ENCODE results near the gene WDFY4.

Gene WDFY4

DNA sequence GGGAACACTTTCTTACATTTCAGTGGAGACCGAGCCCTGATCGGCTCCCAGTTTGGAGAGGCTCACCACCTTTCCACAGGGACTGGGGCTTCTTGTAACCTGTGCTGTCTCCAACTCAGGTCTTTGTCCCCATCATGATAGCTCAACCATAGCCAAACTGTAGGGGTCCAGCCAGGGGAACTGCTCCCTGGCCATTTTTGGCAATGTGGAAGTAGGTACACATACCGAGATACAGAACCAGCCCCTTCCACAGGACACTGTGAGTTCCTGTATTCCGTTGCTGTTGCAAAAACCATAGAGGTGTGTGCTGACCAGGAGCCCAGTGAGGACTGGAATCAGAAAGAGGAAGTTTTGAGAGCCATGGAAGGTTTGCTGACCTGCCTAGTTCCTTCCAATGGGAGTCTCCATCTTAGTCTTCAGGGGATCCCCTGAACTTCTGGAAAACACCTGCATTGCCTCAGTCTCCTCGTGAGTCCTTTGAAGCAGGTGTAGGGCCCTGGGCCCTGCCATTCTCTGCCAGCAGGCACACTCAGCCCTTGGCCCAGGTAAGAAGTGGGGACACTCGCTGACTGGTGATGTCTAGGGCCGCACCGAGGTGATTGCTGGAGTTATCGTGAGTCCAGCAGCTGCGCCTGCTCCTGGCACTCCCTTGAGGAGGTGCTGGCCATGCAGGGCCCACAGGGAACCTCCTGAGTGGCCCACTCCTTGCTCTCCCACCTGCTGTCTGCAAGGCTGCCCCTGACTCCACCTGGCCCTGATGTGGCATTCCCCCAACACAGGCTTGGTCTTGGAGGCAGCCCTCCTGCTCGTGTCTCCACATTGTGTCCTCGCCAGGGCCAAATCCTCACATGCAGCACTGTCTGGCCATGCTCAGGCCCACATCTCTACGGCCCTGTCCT lies 11.2 kb downstream of the WDFY4 start:
- no peak for DNase-seq (ENCODE audit: low read depth)
- no peak overlapping the region for H3K4me3 ChIP-seq (ENCODE audit: low read depth, low read length)
- in situ Hi-C loops (cut with HindIII; ENCODE audit: low sequenced_read_pairs) = no loop called here
- TF ChIP-seq, protein P1, sequence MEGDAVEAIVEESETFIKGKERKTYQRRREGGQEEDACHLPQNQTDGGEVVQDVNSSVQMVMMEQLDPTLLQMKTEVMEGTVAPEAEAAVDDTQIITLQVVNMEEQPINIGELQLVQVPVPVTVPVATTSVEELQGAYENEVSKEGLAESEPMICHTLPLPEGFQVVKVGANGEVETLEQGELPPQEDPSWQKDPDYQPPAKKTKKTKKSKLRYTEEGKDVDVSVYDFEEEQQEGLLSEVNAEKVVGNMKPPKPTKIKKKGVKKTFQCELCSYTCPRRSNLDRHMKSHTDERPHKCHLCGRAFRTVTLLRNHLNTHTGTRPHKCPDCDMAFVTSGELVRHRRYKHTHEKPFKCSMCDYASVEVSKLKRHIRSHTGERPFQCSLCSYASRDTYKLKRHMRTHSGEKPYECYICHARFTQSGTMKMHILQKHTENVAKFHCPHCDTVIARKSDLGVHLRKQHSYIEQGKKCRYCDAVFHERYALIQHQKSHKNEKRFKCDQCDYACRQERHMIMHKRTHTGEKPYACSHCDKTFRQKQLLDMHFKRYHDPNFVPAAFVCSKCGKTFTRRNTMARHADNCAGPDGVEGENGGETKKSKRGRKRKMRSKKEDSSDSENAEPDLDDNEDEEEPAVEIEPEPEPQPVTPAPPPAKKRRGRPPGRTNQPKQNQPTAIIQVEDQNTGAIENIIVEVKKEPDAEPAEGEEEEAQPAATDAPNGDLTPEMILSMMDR (IDR thresholded peaks at IDR 0.05; ENCODE audit: low read depth, low read length, missing control alignments) = no peak

DNA sequence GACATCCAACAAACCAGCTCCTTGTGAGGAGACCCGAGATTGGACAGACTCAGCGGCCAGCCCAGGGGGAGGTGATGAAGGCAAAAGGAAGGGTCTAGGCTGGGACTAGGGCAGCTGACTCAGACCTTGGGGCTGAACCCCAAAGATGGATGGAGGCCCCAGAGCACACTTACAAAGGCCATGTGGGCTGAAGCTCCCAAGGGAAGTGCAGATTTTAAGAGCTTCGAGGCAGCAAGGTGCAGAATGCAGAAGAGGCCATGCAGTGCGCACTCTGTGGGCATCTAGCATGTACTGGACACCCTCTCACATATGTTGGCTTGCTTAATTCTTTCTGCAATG lies 11.8 kb downstream of the WDFY4 start:
- in situ Hi-C loops (cut with HindIII; ENCODE audit: low sequenced_read_pairs) = no loop called here
- no peak for DNase-seq (ENCODE audit: low read depth)
- no peak overlapping the region for H3K4me3 ChIP-seq (ENCODE audit: low read depth, low read length)
- TF ChIP-seq, protein P1 (IDR thresholded peaks at IDR 0.05; ENCODE audit: low read depth, low read length, missing control alignments) = no peak

DNA sequence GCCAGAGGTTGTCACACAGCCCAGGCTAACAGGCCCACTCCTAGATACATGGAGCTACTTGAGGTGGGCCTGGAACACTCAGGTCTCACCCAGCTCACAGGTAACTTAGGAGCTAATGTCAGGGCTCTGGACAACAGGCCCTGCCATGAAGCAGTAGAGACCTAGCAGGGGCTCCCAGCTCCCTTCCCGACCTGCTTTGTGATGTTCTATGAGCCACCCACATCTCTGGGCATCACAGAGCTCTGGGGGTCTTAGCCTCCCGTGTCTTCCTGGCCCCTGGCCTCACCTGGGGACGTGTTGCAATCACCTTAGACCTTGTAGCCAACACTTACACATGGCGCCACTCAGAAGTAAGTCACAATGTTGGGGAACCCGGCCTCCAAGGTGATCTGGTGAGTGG lies 12.4 kb downstream of the WDFY4 start:
- H3K4me3 ChIP-seq (ENCODE audit: low read depth, low read length) = no peak overlapping the region
- DNase-seq (ENCODE audit: low read depth) = no peak
- TF ChIP-seq, protein P1 (IDR thresholded peaks at IDR 0.05; ENCODE audit: low read depth, low read length, missing control alignments) = no peak
- in situ Hi-C loops (cut with HindIII; ENCODE audit: low sequenced_read_pairs) = no loop called here

DNA sequence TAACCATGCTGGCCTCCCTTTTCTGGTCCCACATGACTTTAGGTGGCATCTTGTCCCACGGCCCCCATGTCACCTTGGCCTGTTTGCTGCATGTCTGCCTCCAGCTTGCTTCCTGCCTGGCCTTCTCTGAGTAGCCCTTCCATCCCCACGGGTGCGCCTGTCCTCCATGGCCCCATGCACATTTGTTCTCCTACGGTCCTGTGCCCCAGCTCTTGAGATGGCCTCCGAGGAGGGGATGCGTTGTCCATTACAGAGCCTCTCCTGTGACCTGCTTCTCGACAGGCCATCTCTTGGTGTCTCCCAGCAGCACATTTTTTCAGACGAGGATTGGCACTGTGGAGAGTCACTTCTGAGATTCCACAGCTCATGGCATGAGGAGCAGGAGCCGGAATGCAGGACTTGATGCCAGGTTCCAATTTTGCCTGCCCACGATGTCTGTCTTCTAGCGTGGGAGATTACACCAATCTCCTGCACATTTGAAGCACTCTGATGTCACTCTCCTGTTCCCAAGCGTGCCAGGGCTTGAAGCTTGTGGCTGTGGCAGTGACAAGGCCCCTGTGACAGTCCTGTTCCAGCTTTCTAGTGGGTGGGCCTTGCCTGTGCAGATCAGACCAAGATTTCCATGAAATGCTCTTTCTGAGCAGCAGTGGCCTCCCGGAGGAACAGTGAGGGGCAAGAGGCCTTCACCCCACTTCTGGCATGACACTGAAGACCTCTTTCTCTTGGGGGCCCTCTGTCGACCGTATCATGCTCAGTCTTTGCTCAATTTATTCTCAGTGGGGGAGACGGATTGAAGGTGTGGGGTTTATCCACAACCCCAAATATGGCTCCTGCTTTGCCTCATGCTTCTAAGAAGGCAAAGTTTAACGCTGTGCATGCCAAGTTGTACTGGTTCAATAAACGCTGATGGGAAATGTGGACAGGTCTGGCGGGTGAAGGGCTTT lies 13.4 kb downstream of the WDFY4 start:
- DNase-seq (ENCODE audit: low read depth) = no peak
- in situ Hi-C loops (cut with HindIII; ENCODE audit: low sequenced_read_pairs) = no loop called here
- TF ChIP-seq, protein P1 (IDR thresholded peaks at IDR 0.05; ENCODE audit: low read depth, low read length, missing control alignments) = no peak

DNA sequence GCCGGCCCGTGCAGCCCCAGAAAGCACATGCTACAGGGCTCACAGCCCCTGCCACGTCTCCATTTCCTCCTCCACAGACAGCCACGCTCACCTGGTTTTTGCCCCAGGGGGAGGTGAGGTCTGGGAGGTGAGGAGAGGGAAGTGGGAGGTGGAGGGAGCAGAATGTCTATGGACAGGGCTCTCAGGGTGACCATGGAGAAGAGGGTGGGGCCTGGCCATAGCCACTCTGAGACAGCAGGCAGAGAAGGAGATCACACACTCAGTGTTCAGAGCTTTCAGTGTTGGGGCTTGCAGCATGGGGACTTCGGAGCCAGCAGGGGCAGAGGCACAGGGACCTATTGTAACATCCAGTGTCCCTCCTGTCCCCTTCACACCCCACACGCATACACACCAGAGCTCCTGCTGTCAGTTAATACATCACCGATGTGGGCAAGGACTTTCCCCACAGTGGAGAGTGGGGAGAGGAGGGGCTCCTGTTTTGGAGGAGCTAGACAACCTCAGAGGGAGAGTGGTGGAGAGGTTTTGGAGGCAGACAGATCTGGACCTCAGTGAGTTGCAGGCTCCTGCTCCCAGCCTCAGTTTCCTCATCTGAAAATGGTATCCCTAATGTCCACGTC lies 14.4 kb downstream of the WDFY4 start:
- H3K4me3 ChIP-seq (ENCODE audit: low read depth, low read length) = no peak overlapping the region
- in situ Hi-C loops (cut with HindIII; ENCODE audit: low sequenced_read_pairs) = no loop called here
- TF ChIP-seq, protein P1 (IDR thresholded peaks at IDR 0.05; ENCODE audit: low read depth, low read length, missing control alignments) = no peak
- no peak for DNase-seq (ENCODE audit: low read depth)

More for the DNA sequence above, 13.4 kb downstream of the WDFY4 start:
- no peak overlapping the region for H3K4me3 ChIP-seq (ENCODE audit: low read depth, low read length)

DNA sequence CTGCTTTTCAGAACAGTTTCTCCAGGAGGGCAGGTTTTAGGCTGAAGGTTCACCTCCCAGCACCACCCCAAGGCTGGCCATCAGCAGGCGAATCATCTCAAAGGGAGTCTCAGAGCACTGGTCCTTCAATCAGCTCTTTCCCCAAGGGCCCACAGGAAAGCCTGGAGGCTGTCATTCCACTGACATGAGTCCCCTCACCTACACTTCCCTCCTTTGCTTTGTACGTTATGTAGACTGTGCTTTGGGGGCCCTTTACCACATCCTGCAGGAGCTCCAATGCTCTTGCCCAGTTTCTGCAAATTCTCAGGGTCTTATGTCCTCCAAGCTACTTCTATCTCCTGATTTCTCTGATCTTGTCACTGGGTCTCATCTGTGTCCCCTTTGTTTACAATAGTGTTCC lies 15.4 kb downstream of the WDFY4 start:
- TF ChIP-seq, protein P1 (IDR thresholded peaks at IDR 0.05; ENCODE audit: low read depth, low read length, missing control alignments) = no peak
- in situ Hi-C loops (cut with HindIII; ENCODE audit: low sequenced_read_pairs) = loop anchor here (25.0 kb wide), 1 partner anchor 187 kb away; no protein-coding TSS in a partner anchor
- H3K4me3 ChIP-seq (ENCODE audit: low read depth, low read length) = no peak overlapping the region
- no peak for DNase-seq (ENCODE audit: low read depth)
